Neural progenitor cell (in vitro differentiated cells): ENCODE results near the gene AURKA. TPM values are rescaled to one million over a fixed set of nuclear protein-coding genes. Genes with fewer than 3 reads are reported as not detected.
"Not testable (repeated sequence)": the region's sequence is repeated elsewhere in the genome, so short reads cannot be mapped to it uniquely, and the experiment has no call there.

Experiments used
- DNase-seq: peaks from one replicate; pipeline ENCODE4 v3.0.0-alpha.2; 2016; ENCODE audit warnings: low spot score
- H2AFZ ChIP-seq: fragments of 200-600 bp; sonication (generic); replicated peaks from 2 replicates; pipeline ENCODE4 v1.6.1; 2016; ENCODE audit warnings: antibody characterized with exemption
- H3F3A ChIP-seq: fragments of 200-600 bp; sonication (generic); 2 replicates; pipeline ENCODE4 v1.6.1; 2016; ENCODE audit warnings: antibody characterized with exemption, low read depth
- H3K27ac ChIP-seq: fragments of 200-600 bp; sonication (generic); 2 replicates; pipeline ENCODE4 v1.5.1; 2016; ENCODE audit warnings: mild to moderate bottlenecking
- H3K27me3 ChIP-seq: fragments of 200-600 bp; sonication (generic); 2 replicates; pipeline ENCODE4 v1.6.1; 2016; ENCODE audit warnings: mild to moderate bottlenecking, moderate library complexity
- H3K36me3 ChIP-seq: fragments of 200-600 bp; sonication (generic); 2 replicates; pipeline ENCODE4 v1.5.1; 2016
- H3K4me1 ChIP-seq: fragments of 200-600 bp; sonication (generic); 2 replicates; pipeline ENCODE4 v1.6.1; 2016; ENCODE audit warnings: mixed run types
- H3K4me2 ChIP-seq: fragments of 200-600 bp; sonication (generic); 2 replicates; pipeline ENCODE4 v1.6.1; 2016
- H3K4me3 ChIP-seq: fragments of 200-600 bp; sonication (generic); 2 replicates; pipeline ENCODE4 v1.5.1; 2016
- H3K79me2 ChIP-seq: fragments of 200-600 bp; sonication (generic); 2 replicates; pipeline ENCODE4 v1.6.1; 2016; ENCODE audit warnings: low read depth
- H3K9ac ChIP-seq: fragments of 200-600 bp; sonication (generic); 2 replicates; pipeline ENCODE4 v1.6.1; 2016
- H3K9me3 ChIP-seq: fragments of 200-600 bp; sonication (generic); 2 replicates; pipeline ENCODE4 v1.5.1; 2016; ENCODE audit warnings: low read depth
- H4K20me1 ChIP-seq: fragments of 200-600 bp; sonication (generic); 2 replicates; pipeline ENCODE4 v1.6.1; 2016; ENCODE audit warnings: low read depth
- H3K27ac Mint-ChIP-seq: 3 replicates; pipeline ENCODE4 v1.8.0; 2021; ENCODE audit warnings: mixed read lengths
- H3K27me3 Mint-ChIP-seq: 2 replicates; pipeline ENCODE4 v1.8.0; 2022; ENCODE audit warnings: low read depth, mild to moderate bottlenecking, inconsistent platforms, moderate library complexity, mixed read lengths; ENCODE audit not compliant: insufficient read depth
- H3K36me3 Mint-ChIP-seq: 3 replicates; pipeline ENCODE4 v1.8.0; 2021; ENCODE audit warnings: mixed read lengths
- H3K4me1 Mint-ChIP-seq: 3 replicates; pipeline ENCODE4 v1.8.0; 2021; ENCODE audit warnings: mixed read lengths
- H3K4me3 Mint-ChIP-seq: 3 replicates; pipeline ENCODE4 v1.8.0; 2021; ENCODE audit warnings: mild to moderate bottlenecking, moderate library complexity, mixed read lengths
- H3K9me3 Mint-ChIP-seq: 3 replicates; pipeline ENCODE4 v1.8.0; 2020; ENCODE audit warnings: mixed read lengths
- CTCF ChIP-seq: fragments of 200-600 bp; sonication (generic); IDR thresholded peaks from 2 replicates; pipeline ENCODE4 v1.5.1; 2017; ENCODE audit warnings: antibody characterized with exemption, mild to moderate bottlenecking
- EZH2 ChIP-seq: fragments of 200-600 bp; sonication (generic); IDR thresholded peaks from 2 replicates; pipeline ENCODE4 v1.6.1; 2017; ENCODE audit warnings: antibody characterized with exemption, mild to moderate bottlenecking, moderate library complexity
- EZH2phosphoT487 ChIP-seq: fragments of 200-600 bp; sonication (generic); IDR thresholded peaks from 2 replicates; pipeline ENCODE4 v1.6.1; 2017; ENCODE audit warnings: antibody characterized with exemption
- total RNA-seq: library from RNA; depleted of rRNA; stranded (reverse); fragments of >200 nt; gene quantifications from 2 replicates; pipeline ENCODE4 v1.2.3, GENCODE V29; 2015; ENCODE audit warnings: low replicate concordance

The AURKA gene
- total RNA-seq, 1 donor from 2014 or later, result 186 TPM

- Histone ChIP-seq H3F3A (no peaks in the 10 kb centered on the region), H3K9ac (no peak within 1 kb of the TSS), H3K36me3 (no peaks in the 10 kb centered on the region), H3K4me2 (no peak within 1 kb of the TSS), H3K4me3 (no peak within 1 kb of the TSS), H3K9me3 (no peaks in the 10 kb centered on the region), H3K79me2 (no peaks in the 10 kb centered on the region), H3K27ac (no peak within 1 kb of the TSS), H3K4me1 (no peaks in the 10 kb centered on the region), H3K27me3 (no peaks in the 10 kb centered on the region), H2AFZ (no peak within 1 kb of the TSS), H4K20me1 (peaks cover 5% of the 10 kb centered on the region)
- peaks cover 7% of the 10 kb centered on the region for H3K36me3 Mint-ChIP-seq
- no peak for DNase-seq
- H3K4me1 Mint-ChIP-seq, result no peaks in the 10 kb centered on the region
- H3K27me3 Mint-ChIP-seq, result peaks cover 2% of the 10 kb centered on the region
- H3K9me3 Mint-ChIP-seq, result no peaks in the 10 kb centered on the region
- H3K27ac Mint-ChIP-seq, result no peak within 1 kb of the TSS
- no peak within 1 kb of the TSS for H3K4me3 Mint-ChIP-seq
- TF ChIP-seq EZH2 (no peak), EZH2phosphoT487 (no peak), CTCF (no peak)
Measured at GRCh38 chr20:56411759-56412472, 19.9 kb upstream of the AURKA start, which contains the start of gene CASS4. Gene CASS4, plus strand, starts transcription at chr20:56412260. Its CDS starts 199 bp downstream, at chr20:56412459.

GRCh38 chr20:56411287-56411686 is 19.3 kb upstream of the AURKA start:
- not testable (repeated sequence) for H3K27ac Mint-ChIP-seq, H3K79me2 ChIP-seq, H3K4me3 Mint-ChIP-seq, H3K36me3 ChIP-seq, H2AFZ ChIP-seq, H3K4me1 ChIP-seq, H3K27me3 Mint-ChIP-seq, H3K9me3 ChIP-seq, H3K27me3 ChIP-seq, H3K27ac ChIP-seq, H3K4me1 Mint-ChIP-seq, H3K9ac ChIP-seq, H4K20me1 ChIP-seq, H3K4me3 ChIP-seq, H3F3A ChIP-seq, H3K36me3 Mint-ChIP-seq, H3K4me2 ChIP-seq, H3K9me3 Mint-ChIP-seq, DNase-seq

GRCh38 chr20:56409956-56410355 is 17.9 kb upstream of the AURKA start:
- H3K9me3 ChIP-seq, result no peaks in the 10 kb centered on the region
- H3K9me3 Mint-ChIP-seq, result no peaks in the 10 kb centered on the region
- no peak overlapping the region for H3K9ac ChIP-seq
- no peaks in the 10 kb centered on the region for H3K4me1 ChIP-seq
- H3K27me3 ChIP-seq, result no peaks in the 10 kb centered on the region
- no peak overlapping the region for H3K27ac Mint-ChIP-seq
- H3K79me2 ChIP-seq, result peaks cover 10% of the 10 kb centered on the region
- H3K4me1 Mint-ChIP-seq, result no peaks in the 10 kb centered on the region
- H3K4me3 ChIP-seq, result no peak overlapping the region
- H3K4me2 ChIP-seq, result no peak overlapping the region
- peaks cover 2% of the 10 kb centered on the region for H3K27me3 Mint-ChIP-seq
- peaks cover 5% of the 10 kb centered on the region for H3K36me3 ChIP-seq
- no peak overlapping the region for H2AFZ ChIP-seq
- H3K36me3 Mint-ChIP-seq, result peaks cover 11% of the 10 kb centered on the region
- DNase-seq, result no peak
- no peaks in the 10 kb centered on the region for H3F3A ChIP-seq
- H3K27ac ChIP-seq, result no peak overlapping the region
- peaks cover 8% of the 10 kb centered on the region for H4K20me1 ChIP-seq
- TF ChIP-seq CTCF (no peak), EZH2 (no peak)
- no peak overlapping the region for H3K4me3 Mint-ChIP-seq

- H3K27me3 Mint-ChIP-seq, result peaks cover 2% of the 10 kb centered on the region
- Histone ChIP-seq H3K4me1 (no peaks in the 10 kb centered on the region), H3K4me3 (no peak overlapping the region), H3K79me2 (peaks cover 14% of the 10 kb centered on the region), H4K20me1 (peaks cover 8% of the 10 kb centered on the region), H3K9me3 (no peaks in the 10 kb centered on the region), H2AFZ (no peak overlapping the region), H3K27me3 (no peaks in the 10 kb centered on the region), H3K9ac (no peak overlapping the region), H3F3A (no peaks in the 10 kb centered on the region), H3K4me2 (no peak overlapping the region), H3K27ac (no peak overlapping the region), H3K36me3 (peaks cover 5% of the 10 kb centered on the region)
- no peaks in the 10 kb centered on the region for H3K9me3 Mint-ChIP-seq
- H3K36me3 Mint-ChIP-seq, result peaks cover 13% of the 10 kb centered on the region
- no peaks in the 10 kb centered on the region for H3K4me1 Mint-ChIP-seq
- DNase-seq, result no peak
- TF ChIP-seq CTCF, result no peak
- TF ChIP-seq EZH2phosphoT487, result no peak
- no peak for TF ChIP-seq EZH2
- H3K27ac Mint-ChIP-seq, result no peak overlapping the region
- H3K4me3 Mint-ChIP-seq, result no peak overlapping the region
Measured at GRCh38 chr20:56409521-56409920, 17.5 kb upstream of the AURKA start.
